ENCODE measurements around the gene ZNF594.
"Not testable (repeated sequence)": the region's sequence is repeated elsewhere in the genome, so short reads cannot be mapped to it uniquely, and the experiment has no call there.

The ZNF594 gene

GRCh38 chr17:5201011-5201410, 9.3 kb upstream of the ZNF594 start:
- DNase-seq (ENCODE audit: low spot score) = no peak

DNA sequence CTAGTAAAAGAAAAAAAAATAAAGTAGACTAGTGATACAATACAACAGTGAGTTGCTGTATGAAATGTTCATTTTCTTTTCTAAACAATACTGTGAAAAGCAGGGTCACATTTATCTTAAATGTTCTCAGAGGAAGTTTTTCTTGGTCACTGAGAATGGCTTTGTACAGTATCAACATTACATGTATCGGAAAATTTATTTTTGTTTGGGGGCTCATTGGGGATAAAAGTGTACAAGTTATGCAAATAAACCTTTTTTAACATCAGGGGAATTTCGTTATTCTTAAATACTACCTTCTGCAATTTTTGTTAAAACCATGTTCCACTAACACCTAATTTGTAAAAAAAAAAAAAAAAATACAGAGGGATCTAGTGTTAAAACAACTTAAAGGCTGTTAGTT, 8.7 kb upstream of the ZNF594 start:
- DNase-seq (ENCODE audit: low spot score) = no peak

GRCh38 chr17:5198472-5198871, 6.8 kb upstream of the ZNF594 start:
- DNase-seq (ENCODE audit: low spot score) = no peak

DNA sequence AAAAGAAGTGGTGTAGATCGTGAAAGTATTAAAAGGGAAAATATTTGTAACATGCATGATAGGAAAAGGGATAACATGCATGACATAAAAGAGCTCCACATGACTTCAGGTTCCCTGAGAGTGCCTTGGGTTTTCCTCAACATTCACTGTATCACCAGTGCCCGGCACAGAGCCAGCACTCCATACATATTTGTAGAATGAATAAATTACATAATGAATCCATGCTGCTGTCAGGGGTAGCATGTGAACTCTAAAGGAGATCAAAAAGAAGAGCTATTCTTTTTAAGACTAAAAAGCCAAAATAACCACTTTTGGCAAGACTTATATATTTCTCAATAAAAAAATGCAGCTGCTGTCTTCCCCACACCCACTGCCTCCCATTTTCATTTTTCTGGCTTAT, 2.7 kb upstream of the ZNF594 start:
- no peak for DNase-seq (ENCODE audit: low spot score)

DNA sequence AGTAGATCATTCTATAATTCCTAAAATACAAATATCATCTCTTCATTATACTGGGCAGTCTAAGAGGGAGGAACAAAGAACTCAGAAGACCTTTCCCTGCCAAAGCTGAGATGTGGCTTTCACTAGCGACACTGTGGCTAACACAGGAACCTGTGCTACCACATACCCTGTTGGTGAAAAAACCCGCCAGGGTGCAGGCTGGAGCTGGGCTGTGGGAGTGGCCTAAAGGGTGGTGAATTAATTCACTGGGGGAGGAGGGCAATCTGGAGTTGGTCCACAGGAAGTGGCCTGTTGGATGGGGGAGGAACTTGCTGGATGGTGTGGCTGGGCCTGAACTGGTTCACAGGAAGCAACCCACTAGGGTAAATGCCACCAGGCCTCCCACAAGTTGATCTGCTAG, 7.4 kb downstream of the ZNF594 start:
- DNase-seq (ENCODE audit: low spot score) = no peak

DNA sequence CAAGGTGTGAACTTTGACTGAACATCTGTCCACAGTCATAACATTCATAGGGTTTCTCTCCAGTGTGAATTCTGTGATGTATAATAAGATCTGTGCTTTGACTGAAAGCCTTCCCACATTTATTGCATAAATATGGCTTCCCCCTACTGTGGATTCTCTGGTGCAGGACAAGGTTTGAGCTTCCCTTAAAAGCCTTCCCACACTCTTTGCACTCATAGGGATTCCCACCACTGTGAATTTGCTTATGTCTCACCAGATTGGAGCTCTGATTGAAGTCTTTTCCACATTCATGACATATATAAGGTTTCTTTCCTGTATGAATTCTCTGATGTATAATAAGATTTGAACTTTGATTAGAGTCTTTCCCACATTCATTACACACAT, 8.3 kb downstream of the ZNF594 start:
- no peak for DNase-seq (ENCODE audit: low spot score)

GRCh38 chr17:5182597-5183409, 8.9 kb downstream of the ZNF594 start:
- DNase-seq (ENCODE audit: low spot score) = no peak

- DNase-seq (ENCODE audit: low spot score) = no peak
These were observed 10.0 kb downstream of the ZNF594 start for GRCh38 chr17:5181509-5182305.

DNA sequence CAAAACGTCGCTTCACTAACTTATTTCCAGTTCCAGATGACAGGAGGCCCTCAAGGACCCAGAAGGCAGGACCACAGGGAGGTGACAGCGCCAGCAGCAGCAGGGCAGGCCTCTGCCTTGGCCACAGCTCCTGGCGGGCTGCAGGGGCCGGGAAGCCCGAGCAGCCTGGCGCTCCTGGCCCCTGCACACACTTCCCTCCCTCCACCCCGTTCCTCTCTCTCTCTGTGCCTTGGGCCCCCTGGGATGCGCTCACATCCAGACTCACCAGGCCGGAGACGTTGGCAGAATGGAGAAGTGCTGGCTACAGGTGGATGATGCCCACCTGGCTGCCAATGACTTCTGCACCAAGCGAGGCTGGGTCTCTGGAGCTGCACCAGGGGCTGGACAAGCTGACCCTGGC, 12.7 kb downstream of the ZNF594 start:
- no peak for DNase-seq (ENCODE audit: low spot score)

- not testable (repeated sequence) for DNase-seq (ENCODE audit: low spot score)
These were observed 16.6 kb downstream of the ZNF594 start for GRCh38 chr17:5175027-5175426.

GRCh38 chr17:5165791-5166564, 25.7 kb downstream of the ZNF594 start:
- DNase-seq (ENCODE audit: low spot score) = not testable (repeated sequence)

DNA sequence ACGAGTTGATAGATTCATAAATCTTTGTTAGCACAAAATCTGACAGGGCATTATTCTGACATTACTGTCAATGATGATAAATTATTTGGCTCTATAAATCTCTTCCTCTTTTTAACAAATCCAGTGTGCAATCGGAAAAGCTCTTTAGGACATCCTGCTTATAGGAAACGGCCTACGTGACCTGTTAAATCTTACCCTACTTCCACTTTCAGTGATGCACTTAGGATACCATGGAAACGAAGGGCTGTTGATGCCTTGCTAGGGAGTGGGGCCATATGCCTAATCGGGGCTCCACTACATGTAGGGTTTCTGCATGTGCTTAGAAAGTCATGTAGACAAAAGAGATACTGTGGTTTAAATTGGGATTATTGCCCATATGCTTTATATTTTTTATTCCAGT, 27.2 kb downstream of the ZNF594 start:
- no peak for DNase-seq (ENCODE audit: low spot score)

DNA sequence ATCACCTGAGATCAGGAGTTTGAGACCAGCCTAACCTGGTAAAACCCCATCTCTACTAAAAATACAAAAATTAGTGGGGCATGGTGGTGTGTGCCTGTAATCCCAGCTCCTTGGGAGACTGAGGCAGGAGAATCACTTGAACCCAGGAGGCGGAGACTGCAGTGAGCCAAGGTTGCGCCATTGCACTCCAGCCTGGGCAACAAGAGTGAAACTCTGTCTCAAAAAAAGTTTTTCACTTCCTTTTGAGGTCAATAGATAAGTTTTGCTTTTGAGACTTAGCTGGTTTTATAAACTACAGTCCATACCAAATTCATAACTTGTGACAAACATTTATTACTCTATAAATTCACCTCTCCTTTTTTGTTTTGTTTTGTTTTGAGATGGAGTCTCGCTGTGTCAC, 29.9 kb downstream of the ZNF594 start:
- not testable (repeated sequence) for DNase-seq (ENCODE audit: low spot score)

- DNase-seq (ENCODE audit: low spot score) = not testable (repeated sequence)
These were observed 31.0 kb downstream of the ZNF594 start for GRCh38 chr17:5160702-5161101.

DNA sequence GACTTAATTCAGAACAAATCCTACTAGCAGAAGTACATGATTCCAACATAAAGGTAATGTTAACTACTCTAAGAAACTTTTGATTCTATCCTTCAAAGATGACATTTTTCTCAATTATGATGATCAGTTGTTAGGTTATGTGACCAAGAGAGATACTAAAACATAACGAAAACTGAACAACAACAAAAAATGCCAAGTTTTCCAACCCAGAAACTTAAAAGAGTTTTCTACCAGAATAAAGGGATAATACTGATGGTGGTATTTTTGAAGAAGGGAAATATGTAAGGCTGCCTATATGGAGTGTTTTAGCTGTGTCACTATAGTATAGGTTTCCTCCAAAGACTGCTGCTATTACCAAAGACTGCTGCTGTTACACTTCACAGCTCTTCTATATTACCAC, 45.5 kb downstream of the ZNF594 start:
- DNase-seq (ENCODE audit: low spot score) = not testable (repeated sequence)

DNA sequence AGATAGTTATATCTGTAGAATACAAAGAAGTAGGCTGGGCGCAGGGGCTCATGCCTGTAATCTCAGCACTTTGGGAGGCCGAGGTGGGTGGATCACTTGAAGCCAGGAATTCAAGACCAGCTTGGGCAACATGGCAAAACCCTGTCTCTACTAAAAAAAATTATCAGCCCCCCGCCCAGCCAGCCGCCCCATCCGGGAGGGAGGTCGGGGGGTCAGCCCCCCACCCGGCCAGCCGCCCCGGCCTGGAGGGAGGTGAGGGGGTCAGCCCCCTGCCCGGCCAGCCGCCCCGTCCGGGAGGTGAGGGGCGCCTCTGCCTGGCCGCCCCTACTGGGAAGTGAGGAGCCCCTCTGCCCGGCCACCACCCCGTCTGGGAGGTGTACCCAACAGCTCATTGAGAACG, 48.8 kb downstream of the ZNF594 start:
- not testable (repeated sequence) for DNase-seq (ENCODE audit: low spot score)

GRCh38 chr17:5139458-5139732, 52.3 kb downstream of the ZNF594 start:
- no peak for DNase-seq (ENCODE audit: low spot score)

DNA sequence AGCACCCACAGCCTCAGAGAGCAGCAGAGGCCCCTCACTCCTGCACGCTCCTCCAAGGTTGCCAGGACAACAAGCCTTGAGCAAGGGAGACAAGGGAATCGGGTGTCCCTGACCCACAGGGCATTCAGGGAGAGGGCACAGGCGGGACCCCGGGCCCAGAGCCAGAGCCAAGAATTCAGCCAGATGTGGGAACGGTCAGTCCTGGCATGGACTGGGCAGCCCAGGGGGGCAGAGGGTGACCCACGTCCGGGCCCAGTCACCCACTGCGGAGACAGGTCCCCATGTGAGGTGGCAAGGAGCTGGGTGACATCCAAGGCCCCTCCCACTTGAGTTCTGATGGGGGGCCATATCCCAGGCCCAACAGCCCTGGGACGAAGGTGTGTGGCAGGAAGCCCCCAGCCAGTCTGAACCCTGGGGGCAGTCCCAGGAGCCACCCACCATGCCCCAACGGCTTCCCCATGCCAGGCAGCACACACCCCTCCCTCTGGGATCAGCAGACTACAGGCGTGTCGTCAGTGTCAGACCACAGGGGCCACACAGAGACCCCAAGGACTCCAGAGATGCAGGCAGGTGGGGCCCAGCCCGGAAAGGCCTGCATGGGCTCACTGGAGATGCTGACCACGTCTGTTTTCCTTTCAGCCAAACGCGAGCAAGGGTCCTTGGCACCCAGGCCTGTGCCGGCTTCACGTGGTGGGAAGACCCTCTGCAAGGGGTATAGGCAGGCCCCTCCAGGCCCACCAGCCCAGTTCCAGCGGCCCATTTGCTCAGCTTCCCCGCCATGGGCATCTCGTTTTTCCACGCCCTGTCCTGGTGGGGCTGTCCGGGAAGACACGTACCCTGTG, 52.8 kb downstream of the ZNF594 start:
- DNase-seq (ENCODE audit: low spot score) = no peak

GRCh38 chr17:5138198-5138544, 53.5 kb downstream of the ZNF594 start:
- DNase-seq (ENCODE audit: low spot score) = not testable (repeated sequence)

- not testable (repeated sequence) for DNase-seq (ENCODE audit: low spot score)
These were observed 54.0 kb downstream of the ZNF594 start for GRCh38 chr17:5137511-5138197.
